K562 (cell line): ENCODE results near the gene PSMC4. TPM values are rescaled to one million over a fixed set of nuclear protein-coding genes. Genes with fewer than 3 reads are reported as not detected.

Experiments used
- CEBPB ChIP-seq: fragments of 450-650 bp; IDR thresholded peaks from 2 replicates; pipeline ENCODE4 v1.6.1; 2016; ENCODE audit warnings: missing genetic modification characterization, missing compliant biosample characterization
- FOXJ2 ChIP-seq: fragments of 200-800 bp; sonication (Bioruptor generic); IDR thresholded peaks from 2 replicates; pipeline ENCODE4 v1.6.1; 2016; ENCODE audit warnings: missing genetic modification characterization, missing compliant biosample characterization
- ILK ChIP-seq: fragments of 450-650 bp; IDR thresholded peaks from 2 replicates; pipeline ENCODE4 v1.6.1; 2016; ENCODE audit warnings: missing genetic modification characterization, low read depth, mild to moderate bottlenecking, missing compliant biosample characterization, moderate library complexity, borderline replicate concordance
- SIN3B ChIP-seq: fragments of 450-650 bp; IDR thresholded peaks from 2 replicates; pipeline ENCODE4 v1.6.1; 2017; ENCODE audit warnings: low read depth, mild to moderate bottlenecking, moderate library complexity
- XRCC4 ChIP-seq: IDR thresholded peaks from one replicate; pipeline ENCODE4 v1.6.1; 2011; ENCODE audit not compliant: insufficient read depth, insufficient read length; ENCODE audit errors: extremely low read depth
- polyA plus RNA-seq, 8 experiments: library from polyadenylated mRNA; depleted of rRNA in 4 of 8; stranded (reverse) in 5 of 8; unstranded in 3 of 8; fragments of >200 nt; fragmentation: Nextera tagmentation in 2 of 8; fragmentation: Illumina TruSeq in 1 of 8; extraction: Ambion mirVana in 2 of 8; extraction: Trizol in 1 of 8; gene quantifications; 2 replicates each; pipeline versions ENCODE4 v1.2.1 to v1.2.3, GENCODE V29; 2011 to 2014; ENCODE audit warnings: inconsistent platforms in 1 of 8, missing spikeins in 1 of 8
- total RNA-seq, 7 experiments: library from RNA; depleted of rRNA in 6 of 7; stranded (reverse); fragments of >200 nt in 6 of 7; fragmentation: Illumina TruSeq in 2 of 7; extraction: Trizol in 2 of 7; gene quantifications; 2 replicates each; pipeline versions ENCODE4 v1.2.1 to v1.2.3, GENCODE V29; 2011 to 2021; ENCODE audit warnings: low replicate concordance in 1 of 7
- TF ChIP-seq, protein P1 (sequence below): fragments of 250-450 bp; sonication (Bioruptor Pico); IDR thresholded peaks from 2 replicates; pipeline ENCODE4 v1.4.0; 2020; ENCODE audit warnings: mild to moderate bottlenecking, moderate library complexity
- TF ChIP-seq, protein P2 (sequence below), 2 experiments: fragments of 450-650 bp; IDR thresholded peaks; 2 replicates each; pipeline ENCODE4 v1.6.1; 2016; ENCODE audit warnings: mild to moderate bottlenecking in 2 of 2, borderline replicate concordance in 1 of 2, low read depth in 1 of 2, moderate library complexity in 1 of 2
- TF ChIP-seq, protein P3 (sequence below), 2 experiments: fragments of 450-650 bp; IDR thresholded peaks; 2 replicates each; pipeline ENCODE4 v1.6.1; 2018; ENCODE audit warnings: mild to moderate bottlenecking in 2 of 2, low read depth in 1 of 2; ENCODE audit not compliant: partially characterized antibody in 2 of 2

Gene PSMC4
- total and polyA plus RNA-seq, 9 of the 15 experiments (the other 6 are each of a cell fraction or from before 2014, with no cell fraction given): 45.9 to 475 (median 142) TPM

GRCh38 chr19:39970675-39971379, at the start of gene PSMC4 (continued):
- TF ChIP-seq ILK (tag) (no peak), XRCC4 (no peak), FOXJ2 (tag) (no peak), SIN3B (0 out of 2 replicates have a peak, but pooled peaks have one; percentile 54), CEBPB (tag) (no peak)
- TF ChIP-seq, protein P1, sequence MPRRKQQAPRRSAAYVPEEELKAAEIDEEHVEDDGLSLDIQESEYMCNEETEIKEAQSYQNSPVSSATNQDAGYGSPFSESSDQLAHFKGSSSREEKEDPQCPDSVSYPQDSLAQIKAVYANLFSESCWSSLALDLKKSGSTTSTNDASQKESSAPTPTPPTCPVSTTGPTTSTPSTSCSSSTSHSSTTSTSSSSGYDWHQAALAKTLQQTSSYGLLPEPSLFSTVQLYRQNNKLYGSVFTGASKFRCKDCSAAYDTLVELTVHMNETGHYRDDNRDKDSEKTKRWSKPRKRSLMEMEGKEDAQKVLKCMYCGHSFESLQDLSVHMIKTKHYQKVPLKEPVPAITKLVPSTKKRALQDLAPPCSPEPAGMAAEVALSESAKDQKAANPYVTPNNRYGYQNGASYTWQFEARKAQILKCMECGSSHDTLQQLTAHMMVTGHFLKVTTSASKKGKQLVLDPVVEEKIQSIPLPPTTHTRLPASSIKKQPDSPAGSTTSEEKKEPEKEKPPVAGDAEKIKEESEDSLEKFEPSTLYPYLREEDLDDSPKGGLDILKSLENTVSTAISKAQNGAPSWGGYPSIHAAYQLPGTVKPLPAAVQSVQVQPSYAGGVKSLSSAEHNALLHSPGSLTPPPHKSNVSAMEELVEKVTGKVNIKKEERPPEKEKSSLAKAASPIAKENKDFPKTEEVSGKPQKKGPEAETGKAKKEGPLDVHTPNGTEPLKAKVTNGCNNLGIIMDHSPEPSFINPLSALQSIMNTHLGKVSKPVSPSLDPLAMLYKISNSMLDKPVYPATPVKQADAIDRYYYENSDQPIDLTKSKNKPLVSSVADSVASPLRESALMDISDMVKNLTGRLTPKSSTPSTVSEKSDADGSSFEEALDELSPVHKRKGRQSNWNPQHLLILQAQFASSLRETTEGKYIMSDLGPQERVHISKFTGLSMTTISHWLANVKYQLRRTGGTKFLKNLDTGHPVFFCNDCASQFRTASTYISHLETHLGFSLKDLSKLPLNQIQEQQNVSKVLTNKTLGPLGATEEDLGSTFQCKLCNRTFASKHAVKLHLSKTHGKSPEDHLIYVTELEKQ: no peak
- TF ChIP-seq, protein P2, sequence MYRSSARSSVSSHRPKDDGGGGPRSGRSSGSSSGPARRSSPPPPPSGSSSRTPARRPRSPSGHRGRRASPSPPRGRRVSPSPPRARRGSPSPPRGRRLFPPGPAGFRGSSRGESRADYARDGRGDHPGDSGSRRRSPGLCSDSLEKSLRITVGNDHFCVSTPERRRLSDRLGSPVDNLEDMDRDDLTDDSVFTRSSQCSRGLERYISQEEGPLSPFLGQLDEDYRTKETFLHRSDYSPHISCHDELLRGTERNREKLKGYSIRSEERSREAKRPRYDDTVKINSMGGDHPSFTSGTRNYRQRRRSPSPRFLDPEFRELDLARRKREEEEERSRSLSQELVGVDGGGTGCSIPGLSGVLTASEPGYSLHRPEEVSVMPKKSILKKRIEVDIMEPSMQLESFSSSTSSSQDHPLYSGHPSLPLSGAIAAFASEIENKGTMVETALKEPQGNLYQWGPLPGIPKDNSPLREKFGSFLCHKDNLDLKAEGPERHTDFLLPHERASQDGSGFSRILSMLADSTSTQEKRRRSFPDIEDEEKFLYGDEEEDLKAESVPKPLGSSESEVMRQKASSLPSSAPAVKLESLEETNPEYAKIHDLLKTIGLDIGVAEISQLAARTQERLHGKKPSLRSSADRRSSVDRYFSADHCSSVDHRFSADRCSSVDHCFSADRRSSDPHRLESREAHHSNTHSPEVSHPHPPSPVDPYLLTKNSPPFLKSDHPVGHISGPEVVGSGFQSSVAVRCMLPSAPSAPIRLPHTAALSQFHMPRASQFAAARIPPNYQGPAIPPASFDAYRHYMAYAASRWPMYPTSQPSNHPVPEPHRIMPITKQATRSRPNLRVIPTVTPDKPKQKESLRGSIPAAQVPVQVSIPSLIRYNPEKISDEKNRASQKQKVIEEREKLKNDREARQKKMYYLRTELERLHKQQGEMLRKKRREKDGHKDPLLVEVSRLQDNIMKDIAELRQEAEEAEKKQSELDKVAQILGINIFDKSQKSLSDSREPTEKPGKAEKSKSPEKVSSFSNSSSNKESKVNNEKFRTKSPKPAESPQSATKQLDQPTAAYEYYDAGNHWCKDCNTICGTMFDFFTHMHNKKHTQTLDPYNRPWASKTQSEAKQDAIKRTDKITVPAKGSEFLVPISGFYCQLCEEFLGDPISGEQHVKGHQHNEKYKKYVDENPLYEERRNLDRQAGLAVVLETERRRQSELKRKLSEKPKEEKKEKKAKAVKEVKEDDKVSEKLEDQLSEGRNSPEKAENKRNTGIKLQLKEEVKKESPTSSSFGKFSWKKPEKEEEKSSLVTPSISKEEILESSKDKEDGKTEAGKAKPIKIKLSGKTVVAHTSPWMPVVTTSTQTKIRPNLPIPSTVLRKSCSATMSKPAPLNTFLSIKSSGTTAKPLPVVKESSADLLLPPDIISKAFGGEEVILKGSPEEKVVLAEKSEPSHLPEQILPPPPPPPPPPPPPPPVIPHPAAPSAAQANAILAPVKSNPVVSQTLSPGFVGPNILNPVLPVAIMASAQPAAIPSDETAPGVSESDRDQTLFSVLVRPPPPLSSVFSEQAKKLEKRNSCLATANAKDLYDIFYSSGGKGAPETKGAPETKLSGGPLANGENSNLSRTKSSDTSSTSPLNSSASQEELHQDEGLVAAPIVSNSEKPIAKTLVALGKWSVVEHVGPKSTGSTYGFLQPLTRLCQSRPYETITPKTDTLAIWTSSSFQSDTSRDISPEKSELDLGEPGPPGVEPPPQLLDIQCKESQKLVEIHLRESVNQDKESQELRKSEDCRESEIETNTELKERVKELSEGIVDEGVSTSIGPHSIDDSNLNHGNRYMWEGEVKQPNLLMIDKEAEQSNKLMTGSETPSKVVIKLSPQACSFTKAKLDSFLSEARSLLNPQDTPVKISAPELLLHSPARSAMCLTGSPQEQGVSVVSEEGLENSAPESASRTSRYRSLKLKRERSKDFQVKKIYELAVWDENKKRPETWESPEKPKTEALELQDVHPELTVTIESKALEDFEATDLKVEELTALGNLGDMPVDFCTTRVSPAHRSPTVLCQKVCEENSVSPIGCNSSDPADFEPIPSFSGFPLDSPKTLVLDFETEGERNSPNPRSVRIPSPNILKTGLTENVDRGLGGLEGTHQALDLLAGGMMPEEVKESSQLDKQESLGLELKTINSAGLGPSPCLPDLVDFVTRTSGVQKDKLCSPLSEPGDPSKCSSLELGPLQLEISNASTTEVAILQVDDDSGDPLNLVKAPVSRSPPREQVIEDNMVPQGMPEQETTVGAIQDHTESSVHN (IDR thresholded peaks at IDR 0.05; ENCODE audit: borderline replicate concordance in 1 of 2, low read depth in 1 of 2): no peak
- TF ChIP-seq, protein P3, sequence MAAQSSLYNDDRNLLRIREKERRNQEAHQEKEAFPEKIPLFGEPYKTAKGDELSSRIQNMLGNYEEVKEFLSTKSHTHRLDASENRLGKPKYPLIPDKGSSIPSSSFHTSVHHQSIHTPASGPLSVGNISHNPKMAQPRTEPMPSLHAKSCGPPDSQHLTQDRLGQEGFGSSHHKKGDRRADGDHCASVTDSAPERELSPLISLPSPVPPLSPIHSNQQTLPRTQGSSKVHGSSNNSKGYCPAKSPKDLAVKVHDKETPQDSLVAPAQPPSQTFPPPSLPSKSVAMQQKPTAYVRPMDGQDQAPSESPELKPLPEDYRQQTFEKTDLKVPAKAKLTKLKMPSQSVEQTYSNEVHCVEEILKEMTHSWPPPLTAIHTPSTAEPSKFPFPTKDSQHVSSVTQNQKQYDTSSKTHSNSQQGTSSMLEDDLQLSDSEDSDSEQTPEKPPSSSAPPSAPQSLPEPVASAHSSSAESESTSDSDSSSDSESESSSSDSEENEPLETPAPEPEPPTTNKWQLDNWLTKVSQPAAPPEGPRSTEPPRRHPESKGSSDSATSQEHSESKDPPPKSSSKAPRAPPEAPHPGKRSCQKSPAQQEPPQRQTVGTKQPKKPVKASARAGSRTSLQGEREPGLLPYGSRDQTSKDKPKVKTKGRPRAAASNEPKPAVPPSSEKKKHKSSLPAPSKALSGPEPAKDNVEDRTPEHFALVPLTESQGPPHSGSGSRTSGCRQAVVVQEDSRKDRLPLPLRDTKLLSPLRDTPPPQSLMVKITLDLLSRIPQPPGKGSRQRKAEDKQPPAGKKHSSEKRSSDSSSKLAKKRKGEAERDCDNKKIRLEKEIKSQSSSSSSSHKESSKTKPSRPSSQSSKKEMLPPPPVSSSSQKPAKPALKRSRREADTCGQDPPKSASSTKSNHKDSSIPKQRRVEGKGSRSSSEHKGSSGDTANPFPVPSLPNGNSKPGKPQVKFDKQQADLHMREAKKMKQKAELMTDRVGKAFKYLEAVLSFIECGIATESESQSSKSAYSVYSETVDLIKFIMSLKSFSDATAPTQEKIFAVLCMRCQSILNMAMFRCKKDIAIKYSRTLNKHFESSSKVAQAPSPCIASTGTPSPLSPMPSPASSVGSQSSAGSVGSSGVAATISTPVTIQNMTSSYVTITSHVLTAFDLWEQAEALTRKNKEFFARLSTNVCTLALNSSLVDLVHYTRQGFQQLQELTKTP (IDR thresholded peaks at IDR 0.05; ENCODE audit: low read depth in 1 of 2, partially characterized antibody in 2 of 2): peak in 1 of 2 experiments; percentile 87
